ENCODE measurements around the gene MYO1E.

MYO1E gene

DNA sequence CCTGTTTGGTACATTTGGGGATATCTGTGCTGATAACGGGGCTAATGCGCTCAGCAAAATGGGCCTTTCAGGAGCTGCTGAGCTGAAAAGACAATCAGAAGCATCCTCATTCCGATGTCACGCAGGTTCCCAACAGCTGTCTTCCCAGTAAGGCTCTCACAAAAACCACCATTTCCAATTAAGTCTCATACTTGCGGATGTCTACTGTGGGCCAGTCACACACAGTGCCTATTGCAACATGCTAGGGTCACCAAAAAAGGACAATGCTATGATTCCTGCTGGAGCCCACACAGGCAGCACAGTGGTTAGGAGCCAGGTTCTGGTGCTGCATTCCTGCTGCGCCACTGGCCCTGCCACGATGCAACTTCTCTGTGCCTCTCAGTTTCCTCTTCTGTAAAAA is 182.4 kb downstream of the MYO1E start:
- no peak for DNase-seq (ENCODE audit: low read depth)

GRCh38 chr15:59189241-59189640 is 183.4 kb downstream of the MYO1E start:
- no peak for DNase-seq (ENCODE audit: low read depth)

GRCh38 chr15:59186501-59186900 is 186.2 kb downstream of the MYO1E start:
- no peak for DNase-seq (ENCODE audit: low read depth)

DNA sequence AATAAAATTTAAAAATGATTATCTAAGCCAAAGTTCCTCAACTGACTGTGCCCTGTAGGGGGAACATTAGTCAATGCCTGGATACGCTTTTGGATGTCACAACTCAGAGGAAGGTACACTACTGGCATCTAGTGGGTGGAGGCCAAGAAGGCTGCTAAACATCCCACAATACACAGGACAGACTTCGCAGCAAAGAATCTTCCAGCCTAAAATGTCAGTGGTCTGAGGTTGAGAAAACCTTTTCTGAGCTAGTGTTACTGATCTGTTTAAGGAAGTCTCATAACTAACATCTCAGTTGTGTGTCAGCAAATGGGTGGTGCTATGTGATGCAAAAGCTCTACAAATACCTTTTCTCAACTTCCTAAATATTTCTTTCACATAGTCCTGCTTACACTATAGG is 186.9 kb downstream of the MYO1E start:
- DNase-seq (ENCODE audit: low read depth), result no peak

- no peak for DNase-seq (ENCODE audit: low read depth)
These were observed 191.6 kb downstream of the MYO1E start for GRCh38 chr15:59180945-59181600.

DNA sequence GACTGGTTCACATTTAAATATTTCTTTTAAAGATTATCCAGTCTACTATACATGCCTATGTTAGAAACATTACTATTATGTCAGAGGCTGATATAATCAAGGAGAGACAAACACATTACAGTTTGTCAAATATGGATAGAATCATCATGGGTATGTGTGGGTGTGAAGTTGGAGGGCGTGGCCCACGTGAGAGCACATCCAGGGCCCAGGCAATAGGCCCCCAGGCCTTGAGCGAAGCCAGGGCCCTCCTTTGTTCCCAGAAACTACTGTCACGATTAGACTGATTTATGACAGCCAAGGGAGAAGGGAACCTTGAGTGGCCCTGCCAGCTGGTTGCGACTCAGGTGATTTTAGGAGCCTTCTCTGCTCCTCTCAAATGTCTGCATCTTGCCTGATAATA is 193.0 kb downstream of the MYO1E start:
- DNase-seq (ENCODE audit: low read depth), result no peak

GRCh38 chr15:59178151-59178695 is 194.4 kb downstream of the MYO1E start:
- no peak for DNase-seq (ENCODE audit: low read depth)

DNA sequence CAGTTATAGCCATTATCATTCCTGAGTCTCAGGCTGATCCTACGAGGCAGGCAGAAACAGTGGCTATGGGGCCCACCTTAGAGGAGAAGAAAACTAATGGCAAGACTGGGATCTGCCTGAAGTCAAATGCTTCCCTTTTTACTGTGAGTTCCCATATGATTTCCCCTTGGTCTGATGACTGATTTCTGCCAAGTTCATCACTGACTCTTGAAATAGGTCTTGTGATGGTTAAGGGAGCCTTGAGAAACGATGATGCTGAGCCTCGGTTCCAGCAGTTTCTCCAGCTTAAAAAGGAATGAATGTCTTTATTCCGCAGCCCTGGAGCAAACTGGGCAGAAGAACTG is 195.4 kb downstream of the MYO1E start:
- no peak for DNase-seq (ENCODE audit: low read depth)

- DNase-seq (ENCODE audit: low read depth), result no peak
These were observed 195.9 kb downstream of the MYO1E start for GRCh38 chr15:59176653-59177316.

- DNase-seq (ENCODE audit: low read depth), result no peak
These were observed 197.5 kb downstream of the MYO1E start for GRCh38 chr15:59174835-59175831.

GRCh38 chr15:59174151-59174834 is 198.4 kb downstream of the MYO1E start:
- DNase-seq (ENCODE audit: low read depth), result no peak

GRCh38 chr15:59173194-59173593 is 199.5 kb downstream of the MYO1E start:
- no peak for DNase-seq (ENCODE audit: low read depth)

DNA sequence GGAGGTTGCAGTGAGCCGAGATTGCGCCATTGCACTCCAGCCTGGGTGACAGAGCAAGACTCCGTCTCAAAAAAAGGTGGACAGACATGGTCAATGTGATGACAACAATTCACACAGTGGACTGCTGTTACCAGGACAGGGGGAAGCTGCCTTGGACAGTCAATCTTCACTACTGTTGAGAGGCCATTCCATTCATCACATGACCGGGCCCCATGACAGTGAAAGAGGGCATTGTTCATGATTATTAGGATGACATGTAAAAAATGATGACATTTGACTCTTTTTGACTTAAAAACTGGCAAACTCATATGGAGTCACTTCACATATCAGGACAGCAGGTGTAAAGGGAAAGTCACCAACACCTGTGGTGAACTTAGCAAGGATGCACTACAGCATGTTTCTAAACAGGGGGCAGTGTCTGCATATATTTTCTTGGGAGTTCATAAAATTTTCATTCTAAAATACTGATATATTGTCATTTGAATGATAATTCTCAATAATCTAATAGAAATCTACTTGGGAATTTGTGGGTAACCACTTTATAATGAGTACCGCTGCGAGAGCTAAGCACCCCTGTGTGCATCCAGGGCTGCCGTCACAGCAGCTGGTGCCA is 200.3 kb downstream of the MYO1E start:
- no peak for DNase-seq (ENCODE audit: low read depth)

DNA sequence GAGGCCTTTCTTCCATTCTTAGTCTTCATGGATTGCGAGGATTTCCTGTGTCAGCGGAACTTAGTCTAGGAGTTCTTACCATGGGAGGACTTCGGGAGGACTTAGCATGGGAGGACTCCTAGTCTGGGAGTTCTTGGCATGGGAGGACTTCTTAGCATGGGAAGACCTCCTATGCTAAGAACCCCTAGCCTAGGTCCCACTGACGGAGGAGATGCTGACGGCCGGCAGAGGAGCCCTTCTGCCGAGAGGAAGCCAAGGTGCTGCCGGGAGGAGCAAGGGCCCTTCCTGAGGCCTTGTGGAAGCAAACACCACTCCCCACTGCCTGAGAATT is 201.6 kb downstream of the MYO1E start:
- no peak for DNase-seq (ENCODE audit: low read depth)

DNA sequence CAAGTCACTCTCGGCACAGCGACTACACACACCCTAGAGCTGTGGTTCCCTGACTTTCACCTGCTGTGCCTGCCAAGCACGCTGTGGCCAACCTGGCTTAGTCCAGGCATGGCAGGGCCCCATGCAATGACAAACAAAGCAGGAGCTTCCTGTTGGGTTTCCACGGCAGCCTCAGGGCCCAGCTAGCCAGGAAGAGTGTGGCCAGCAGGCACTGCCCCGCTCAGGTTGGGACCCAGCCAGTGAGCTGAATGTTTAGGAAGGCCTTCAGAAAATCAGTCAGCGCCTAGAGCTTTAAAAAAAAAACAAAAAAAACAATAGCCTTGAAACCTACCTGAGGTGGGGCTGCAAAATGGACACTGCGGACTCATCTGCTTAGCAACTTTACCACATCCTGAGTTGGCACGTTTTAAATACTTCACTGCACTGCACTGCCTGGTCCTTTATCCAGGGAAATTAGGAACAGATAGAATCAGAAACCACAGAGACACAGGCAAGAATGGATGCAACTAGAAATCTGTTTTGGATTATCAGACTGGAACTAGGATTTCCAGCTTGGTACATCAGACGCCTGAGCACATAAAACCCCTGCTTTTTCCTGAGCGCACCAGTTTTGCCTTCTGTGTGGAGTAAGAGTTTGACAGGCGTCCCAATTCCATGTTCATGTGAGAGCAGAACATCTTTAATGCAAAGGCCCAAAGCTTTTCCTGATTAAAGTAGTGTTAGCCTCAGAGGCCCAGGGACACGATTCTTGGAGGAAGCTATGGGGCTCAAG is 202.2 kb downstream of the MYO1E start:
- no peak for DNase-seq (ENCODE audit: low read depth)

GRCh38 chr15:59169251-59169708 is 203.4 kb downstream of the MYO1E start:
- DNase-seq (ENCODE audit: low read depth), result no peak

DNA sequence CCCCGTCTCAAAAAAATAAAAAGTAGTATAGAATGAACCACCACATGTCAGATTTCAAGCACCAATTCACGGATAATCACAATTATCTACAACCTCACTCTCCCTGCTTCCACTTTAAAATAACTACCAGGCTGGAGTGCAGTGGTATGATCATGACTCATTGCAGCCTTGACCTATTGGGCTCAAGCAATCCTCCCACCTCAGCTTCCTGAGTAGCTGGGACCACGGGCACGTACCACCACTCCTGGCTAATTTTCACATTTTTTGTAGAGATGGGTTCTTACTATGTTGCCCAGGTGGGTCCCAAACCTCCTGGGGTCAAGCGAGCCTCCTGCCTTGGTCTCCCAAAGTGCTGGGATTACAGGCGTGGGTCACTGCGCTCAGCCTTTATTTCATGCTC is 204.1 kb downstream of the MYO1E start:
- no peak for DNase-seq (ENCODE audit: low read depth)

- no peak for DNase-seq (ENCODE audit: low read depth)
These were observed 205.9 kb downstream of the MYO1E start for GRCh38 chr15:59166601-59167265.

DNA sequence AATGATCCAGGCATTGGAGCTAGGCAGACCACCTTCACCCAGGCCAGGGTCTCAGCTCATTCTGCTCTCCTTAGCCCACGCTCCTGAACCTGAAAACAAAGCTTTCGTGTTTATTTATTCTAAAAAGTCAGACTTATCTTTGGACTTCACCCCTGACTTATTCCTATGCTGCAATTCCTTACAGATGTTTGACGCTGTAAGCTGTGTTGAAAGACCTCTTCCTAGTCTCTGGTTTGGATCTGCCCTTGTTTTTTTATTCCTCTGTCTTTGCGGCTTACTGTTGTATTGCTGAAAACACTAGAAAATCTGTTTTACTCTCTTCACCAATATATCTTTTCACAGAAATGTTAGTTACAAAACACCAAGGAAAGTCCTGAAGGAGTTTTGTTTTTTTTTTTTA is 206.5 kb downstream of the MYO1E start:
- DNase-seq (ENCODE audit: low read depth), result no peak

- DNase-seq (ENCODE audit: low read depth), result no peak
These were observed 206.9 kb downstream of the MYO1E start for GRCh38 chr15:59165726-59166125.
